Gastrocnemius medialis (tissue), 4 donors: ENCODE measurements around the gene PIGT.

ENCODE experiments used
- CTCF ChIP-seq, 5 experiments: fragments of 450-650 bp in 3 of 5; fragments of 200-600 bp in 2 of 5; sonication (generic) in 2 of 5; IDR thresholded peaks in 4 of 5; conservative IDR thresholded peaks in 1 of 5; 1 replicate in 4 of 5; 2 replicates in 1 of 5; pipeline ENCODE4 v1.5.1; 2016 to 2019; ENCODE audit warnings: antibody characterized with exemption in 5 of 5, mild to moderate bottlenecking in 3 of 5, moderate library complexity in 3 of 5
- POLR2A ChIP-seq, 2 donors: fragments of 450-650 bp; IDR thresholded peaks; one replicate each; pipeline ENCODE4 v1.6.1; 2017; ENCODE audit warnings: antibody characterized with exemption in 2 of 2, mild to moderate bottlenecking in 2 of 2, moderate library complexity in 2 of 2

DNA sequence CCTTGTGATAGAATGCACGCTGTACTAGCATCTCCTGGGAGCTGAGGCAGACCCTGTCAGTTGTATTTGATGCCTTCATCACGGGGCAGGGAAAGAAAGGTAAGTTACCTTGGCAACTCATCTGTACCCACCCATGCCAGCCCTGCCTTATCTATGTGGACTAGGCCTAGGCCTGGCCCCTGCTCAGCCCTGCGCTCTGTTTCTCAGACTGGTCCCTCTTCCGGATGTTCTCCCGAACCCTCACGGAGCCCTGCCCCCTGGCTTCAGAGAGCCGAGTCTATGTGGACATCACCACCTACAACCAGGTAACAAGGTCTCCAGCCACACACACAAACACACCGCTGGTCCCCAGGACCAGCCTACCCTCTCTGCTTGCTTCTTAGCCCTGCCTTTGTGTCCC is 4.2 kb downstream of the PIGT start:
- TF ChIP-seq POLR2A (IDR thresholded peaks at IDR 0.05) = no peak
- TF ChIP-seq CTCF (IDR thresholded peaks at IDR 0.05 in 4 of 5, conservative IDR thresholded peaks at IDR 0.05 in 1 of 5) = no peak
